ENCODE data around the gene AP1S3.
"Not testable (repeated sequence)": the region's sequence is repeated elsewhere in the genome, so short reads cannot be mapped to it uniquely, and the experiment has no call there.

Gene AP1S3

DNA sequence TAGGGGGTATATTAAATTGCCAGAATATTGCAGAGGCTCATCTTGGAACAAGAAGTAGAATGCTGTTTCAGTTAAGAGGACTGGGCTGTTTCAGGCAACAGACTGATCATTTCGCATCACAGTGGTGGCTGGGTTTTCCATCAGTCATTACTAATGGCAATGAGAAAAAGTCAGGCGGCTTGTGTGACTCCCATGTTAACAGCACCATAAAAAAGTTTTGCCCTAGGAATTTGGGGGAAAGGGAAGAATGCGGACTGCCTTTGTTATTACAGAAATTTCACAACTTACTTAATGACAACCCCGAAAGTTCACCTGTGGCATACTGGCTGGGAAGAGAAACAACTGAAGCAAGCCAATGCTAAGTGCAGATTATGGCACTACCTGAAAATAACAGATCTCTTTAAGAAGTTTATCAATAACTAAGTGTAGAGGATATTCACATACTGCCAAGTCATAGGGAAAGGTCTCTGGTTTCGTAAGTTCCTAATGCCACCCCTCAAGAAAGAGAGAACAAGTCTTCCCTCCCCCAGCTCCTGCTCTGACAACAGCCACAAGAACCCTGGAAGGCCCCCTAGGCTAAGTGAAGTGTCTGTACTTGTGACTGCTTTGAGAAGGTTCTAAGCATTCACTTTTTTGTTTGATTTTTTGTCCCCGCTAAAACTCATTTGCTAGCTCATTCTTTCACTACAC, 40.5 kb upstream of the AP1S3 start:
- H3K4me3 ChIP-seq (ENCODE audit: low read depth, low read length): no peak overlapping the region
- TF ChIP-seq, protein P1, sequence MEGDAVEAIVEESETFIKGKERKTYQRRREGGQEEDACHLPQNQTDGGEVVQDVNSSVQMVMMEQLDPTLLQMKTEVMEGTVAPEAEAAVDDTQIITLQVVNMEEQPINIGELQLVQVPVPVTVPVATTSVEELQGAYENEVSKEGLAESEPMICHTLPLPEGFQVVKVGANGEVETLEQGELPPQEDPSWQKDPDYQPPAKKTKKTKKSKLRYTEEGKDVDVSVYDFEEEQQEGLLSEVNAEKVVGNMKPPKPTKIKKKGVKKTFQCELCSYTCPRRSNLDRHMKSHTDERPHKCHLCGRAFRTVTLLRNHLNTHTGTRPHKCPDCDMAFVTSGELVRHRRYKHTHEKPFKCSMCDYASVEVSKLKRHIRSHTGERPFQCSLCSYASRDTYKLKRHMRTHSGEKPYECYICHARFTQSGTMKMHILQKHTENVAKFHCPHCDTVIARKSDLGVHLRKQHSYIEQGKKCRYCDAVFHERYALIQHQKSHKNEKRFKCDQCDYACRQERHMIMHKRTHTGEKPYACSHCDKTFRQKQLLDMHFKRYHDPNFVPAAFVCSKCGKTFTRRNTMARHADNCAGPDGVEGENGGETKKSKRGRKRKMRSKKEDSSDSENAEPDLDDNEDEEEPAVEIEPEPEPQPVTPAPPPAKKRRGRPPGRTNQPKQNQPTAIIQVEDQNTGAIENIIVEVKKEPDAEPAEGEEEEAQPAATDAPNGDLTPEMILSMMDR (IDR thresholded peaks at IDR 0.05; ENCODE audit: insufficient read depth, low read length, missing control alignments): no peak
- DNase-seq (ENCODE audit: low read depth, low spot score): no peak
- POLR2A ChIA-PET: no interaction called here
- CTCF ChIA-PET: interaction anchor here (0.6 to 1.6 kb wide), 2 partner anchors 84 to 99 kb away, joined by 3 read pairs; no protein-coding TSS in a partner anchor

DNA sequence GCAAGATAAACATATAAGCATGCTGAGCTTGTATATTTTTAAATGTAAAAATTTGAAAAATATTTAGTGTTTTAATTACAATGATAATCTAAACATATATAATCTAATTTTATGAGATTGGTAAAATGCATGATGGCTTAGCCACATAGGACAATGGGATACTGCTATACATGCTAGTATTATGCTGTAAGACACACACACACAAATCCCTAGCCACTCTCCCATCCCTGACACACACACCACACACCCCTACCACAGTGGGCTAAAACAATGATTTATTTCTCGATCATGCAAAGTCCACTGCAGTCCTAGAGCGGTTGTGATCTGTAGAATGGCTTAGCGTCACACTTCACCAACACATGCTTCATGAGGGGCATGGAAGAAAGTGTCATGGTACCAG, 36.3 kb upstream of the AP1S3 start:
- ChIA-PET CTCF (no interaction called here), POLR2A (no interaction called here)
- no peak for DNase-seq (ENCODE audit: low read depth, low spot score)
- no peak overlapping the region for H3K4me3 ChIP-seq (ENCODE audit: low read depth, low read length)
- TF ChIP-seq, protein P1 (IDR thresholded peaks at IDR 0.05; ENCODE audit: insufficient read depth, low read length, missing control alignments): no peak

DNA sequence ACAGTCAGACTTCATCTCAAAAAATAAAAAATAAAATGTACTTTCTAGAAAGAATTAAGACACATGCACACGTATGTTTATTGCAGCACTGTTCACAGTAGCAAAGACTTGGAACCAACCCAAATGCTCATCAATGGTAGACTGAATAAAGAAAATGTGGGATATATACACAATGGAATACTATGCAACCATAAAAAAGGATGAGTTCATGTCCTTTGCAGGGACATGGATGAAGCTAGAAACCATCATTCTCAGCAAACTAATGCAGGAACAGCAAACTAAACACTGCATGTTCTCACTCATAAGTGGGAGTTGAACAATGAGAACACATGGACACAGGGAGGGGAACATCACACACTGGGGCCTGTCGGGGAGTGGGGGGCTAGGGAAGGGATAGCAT, 35.4 kb upstream of the AP1S3 start:
- DNase-seq (ENCODE audit: low read depth, low spot score); H3K4me3 ChIP-seq (ENCODE audit: low read depth, low read length); POLR2A ChIA-PET: not testable (repeated sequence)
- CTCF ChIA-PET: interaction anchor here (1.6 kb wide), 1 partner anchor 11 kb away, joined by 4 read pairs; no protein-coding TSS in a partner anchor

DNA sequence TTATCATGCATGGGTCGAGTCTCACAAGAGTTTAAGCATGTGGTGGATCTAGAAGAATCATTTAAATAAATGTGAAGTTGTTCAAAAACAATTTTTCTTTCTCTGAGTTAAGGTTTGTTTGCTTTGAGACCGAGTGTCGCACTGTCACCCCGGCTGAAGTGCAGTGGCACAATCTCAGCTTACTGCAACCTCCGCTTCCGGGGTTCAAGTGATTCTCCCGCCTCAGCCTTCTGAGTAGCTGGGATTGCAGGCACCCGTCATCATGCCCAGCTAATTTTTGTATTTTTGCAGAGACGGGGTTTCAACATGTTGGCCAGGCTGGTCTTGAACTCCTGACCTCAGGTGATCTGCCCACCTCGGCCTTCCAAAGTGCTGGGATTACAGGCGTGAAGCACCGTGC, 34.3 kb upstream of the AP1S3 start:
- POLR2A ChIA-PET; H3K4me3 ChIP-seq (ENCODE audit: low read depth, low read length); DNase-seq (ENCODE audit: low read depth, low spot score): not testable (repeated sequence)
- CTCF ChIA-PET: interaction anchor here (1.2 to 1.6 kb wide), 2 partner anchors 9 to 10 kb away, joined by 3 to 4 read pairs; no protein-coding TSS in a partner anchor

DNA sequence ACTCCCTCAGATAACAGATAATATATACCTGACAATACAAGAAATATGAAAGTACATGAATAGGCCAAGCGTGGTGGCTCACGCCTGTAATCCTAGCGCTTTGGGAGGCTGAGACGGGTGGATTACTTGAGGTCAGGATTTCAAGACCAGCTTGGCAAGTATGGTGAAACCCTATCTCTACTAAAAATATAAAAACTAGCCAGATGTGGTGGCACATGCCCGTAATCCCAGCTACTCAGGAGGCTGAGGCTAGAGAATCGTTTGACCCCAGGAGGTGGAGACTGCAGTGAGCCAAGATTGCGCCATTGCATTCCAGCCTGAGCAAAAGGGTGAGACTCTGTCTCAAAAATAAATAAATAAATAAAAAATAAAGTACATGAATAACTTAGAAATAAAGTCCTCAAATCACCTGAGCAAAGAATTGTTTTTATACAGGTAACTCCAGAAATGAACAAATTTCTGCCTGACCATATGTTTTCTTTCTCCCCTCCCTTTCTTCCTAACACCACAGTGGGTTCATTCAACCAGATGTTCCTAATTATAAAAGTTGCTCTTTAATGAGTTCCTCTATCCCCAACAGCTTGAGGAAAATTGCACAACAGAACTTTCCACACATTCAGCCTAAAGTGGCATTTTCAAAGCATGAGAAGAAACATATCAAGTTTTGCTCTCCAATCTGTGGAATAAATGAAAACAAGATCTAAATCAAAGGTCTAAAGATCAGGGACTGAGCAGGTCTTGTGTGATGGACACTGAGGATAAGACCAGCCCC, 33.6 kb upstream of the AP1S3 start:
- H3K4me3 ChIP-seq (ENCODE audit: low read depth, low read length): no peak overlapping the region
- TF ChIP-seq, protein P1 (IDR thresholded peaks at IDR 0.05; ENCODE audit: insufficient read depth, low read length, missing control alignments): no peak
- ChIA-PET CTCF (interaction anchor here (1.2 kb wide), 1 partner anchor 9 kb away, joined by 3 read pairs; no protein-coding TSS in a partner anchor), POLR2A (no interaction called here)
- no peak for DNase-seq (ENCODE audit: low read depth, low spot score)

DNA sequence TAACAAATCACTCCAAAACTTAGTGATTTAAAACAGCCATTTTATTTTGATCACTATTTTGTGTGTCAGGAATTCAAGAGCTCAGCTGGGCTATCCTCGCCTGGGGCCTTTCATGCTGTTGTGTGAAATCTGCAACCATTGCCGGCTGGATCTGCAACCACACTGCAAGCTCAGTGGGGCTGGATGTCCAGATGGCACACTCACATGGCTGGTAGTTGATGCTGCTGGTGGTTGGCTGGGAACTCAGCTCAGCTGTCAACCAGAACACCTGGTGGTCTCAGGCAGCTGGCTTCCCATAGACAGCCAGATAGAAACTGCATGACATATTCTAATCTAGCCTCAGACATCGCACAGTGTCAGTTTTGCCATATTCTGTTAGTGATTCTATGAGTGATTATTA, 30.6 kb upstream of the AP1S3 start:
- TF ChIP-seq, protein P1 (IDR thresholded peaks at IDR 0.05; ENCODE audit: insufficient read depth, low read length, missing control alignments): no peak
- no peak overlapping the region for H3K4me3 ChIP-seq (ENCODE audit: low read depth, low read length)
- ChIA-PET POLR2A (no interaction called here), CTCF (interaction anchor here (1.1 kb wide), 1 partner anchor 70 kb away, joined by 3 read pairs; no protein-coding TSS in a partner anchor)
- no peak for DNase-seq (ENCODE audit: low read depth, low spot score)

DNA sequence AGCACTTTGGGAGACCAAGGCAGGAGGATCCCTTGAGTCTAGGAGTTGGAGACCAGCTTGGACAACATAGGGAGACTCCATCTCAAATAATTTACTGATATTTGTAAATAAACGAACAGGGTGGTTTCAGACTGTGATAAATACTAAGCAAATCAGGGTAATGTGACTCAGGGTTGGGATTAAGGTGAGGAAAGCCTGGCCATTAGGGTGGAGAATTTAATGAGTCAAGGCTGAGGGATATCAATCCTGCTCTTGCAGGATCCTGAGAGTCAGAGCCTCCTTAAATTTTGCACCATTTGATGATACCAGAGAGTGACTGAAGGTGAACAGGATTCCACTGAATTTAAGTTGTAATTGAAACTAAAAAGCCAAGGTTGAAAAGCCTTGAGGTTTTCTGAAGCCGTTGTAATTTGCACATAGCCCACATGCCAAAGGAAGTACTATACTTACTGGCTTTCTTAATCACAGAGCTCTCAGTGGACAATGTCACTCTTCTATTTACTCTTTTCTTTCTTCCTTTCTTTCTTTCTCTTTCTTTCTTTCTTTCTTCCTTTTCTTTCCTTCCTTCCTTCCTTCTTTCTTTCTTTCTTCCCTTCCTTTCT, 28.6 kb upstream of the AP1S3 start:
- TF ChIP-seq, protein P1 (IDR thresholded peaks at IDR 0.05; ENCODE audit: insufficient read depth, low read length, missing control alignments): no peak
- no peak overlapping the region for H3K4me3 ChIP-seq (ENCODE audit: low read depth, low read length)
- CTCF ChIA-PET: no interaction called here
- POLR2A ChIA-PET: no interaction called here
- no peak for DNase-seq (ENCODE audit: low read depth, low spot score)
